VCaP (cell line): ENCODE results near the gene MACROD2.
A peak's percentile ranks its signal among the peaks of the same experiment; 100 is the strongest.

ENCODE experiments used
- H3K27ac ChIP-seq: fragments of 450-650 bp; 2 replicates; pipeline ENCODE4 v1.5.1; 2017
- CTCF ChIP-seq: fragments of 450-650 bp; conservative IDR thresholded peaks from 2 replicates; pipeline ENCODE4 v1.5.1; 2017; ENCODE audit warnings: mild to moderate bottlenecking, moderate library complexity

MACROD2 gene

GRCh38 chr20:15923030-15923776 lies 1927.9 kb downstream of the MACROD2 start:
- no peak for TF ChIP-seq CTCF
- no peak overlapping the region for H3K27ac ChIP-seq

GRCh38 chr20:15924556-15924955 lies 1929.2 kb downstream of the MACROD2 start:
- no peak overlapping the region for H3K27ac ChIP-seq
- TF ChIP-seq CTCF = no peak

GRCh38 chr20:15925376-15925775 lies 1930.1 kb downstream of the MACROD2 start:
- TF ChIP-seq CTCF = no peak

GRCh38 chr20:15927893-15928650 lies 1932.8 kb downstream of the MACROD2 start:
- H3K27ac ChIP-seq = no peak overlapping the region
- TF ChIP-seq CTCF = no peak

More at GRCh38 chr20:15925376-15925775, 1930.1 kb downstream of the MACROD2 start:
- no peak overlapping the region for H3K27ac ChIP-seq

GRCh38 chr20:15928946-15929345 lies 1933.6 kb downstream of the MACROD2 start:
- TF ChIP-seq CTCF = no peak
- no peak overlapping the region for H3K27ac ChIP-seq

- no peak overlapping the region for H3K27ac ChIP-seq
- peak; percentile 91 for TF ChIP-seq CTCF
Observed at GRCh38 chr20:15930311-15931305, 1935.3 kb downstream of the MACROD2 start.
